MV-4-11 (cell line): Measurements from ENCODE around the gene ABCF1.

Source experiments
- DNase-seq: peaks from one replicate; lab custom pipeline; 2025; lab: John Stamatoyannopoulos, UW

Gene ABCF1

GRCh38 chr6:30601815-30602641 lies 30.8 kb downstream of the ABCF1 start:
- DNase-seq = no peak

DNA sequence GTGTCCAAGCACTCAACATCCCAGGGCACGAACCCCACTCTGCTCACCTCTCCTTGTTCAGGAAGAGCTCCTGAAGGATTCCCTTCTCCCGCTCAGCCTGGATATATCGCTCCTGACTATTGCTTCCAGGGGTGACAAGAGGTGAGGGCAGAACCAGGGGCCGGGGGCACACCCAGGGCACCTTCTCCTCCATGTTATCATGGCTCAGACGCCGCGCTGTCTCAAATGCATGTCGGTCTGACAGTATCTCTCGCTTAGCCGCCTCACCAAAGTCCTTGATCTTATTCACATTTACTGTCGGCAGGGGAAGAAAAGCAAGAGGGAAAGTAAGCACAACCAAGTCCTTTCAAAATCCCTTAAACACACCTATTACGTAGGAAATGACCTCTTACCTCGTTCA lies 32.7 kb downstream of the ABCF1 start:
- no peak for DNase-seq

- no peak for DNase-seq
These were observed 38.8 kb downstream of the ABCF1 start for GRCh38 chr6:30610065-30610464.

GRCh38 chr6:30611150-30611855 lies 40.1 kb downstream of the ABCF1 start:
- DNase-seq = no peak

- DNase-seq = no peak
These were observed 40.6 kb downstream of the ABCF1 start for GRCh38 chr6:30611856-30612194.

DNA sequence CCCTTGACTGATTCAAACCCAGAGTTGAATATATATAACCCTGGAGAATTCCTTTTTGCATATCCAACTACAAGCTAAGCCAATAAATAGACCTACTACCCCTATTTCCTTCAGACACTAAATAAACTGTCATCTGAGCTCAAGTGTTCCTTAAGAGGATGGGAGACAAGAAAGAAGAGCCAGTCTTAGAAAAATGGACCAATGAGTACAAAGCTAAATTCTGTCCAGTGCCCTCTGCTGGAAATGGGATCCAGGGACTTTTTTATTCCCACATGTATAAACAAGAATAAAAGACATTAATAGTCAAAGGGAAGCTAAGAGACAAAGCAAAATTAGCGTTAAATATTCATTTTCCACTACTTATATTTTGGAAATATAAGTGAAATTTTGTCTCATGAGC lies 41.0 kb downstream of the ABCF1 start:
- DNase-seq = peak; percentile 20

GRCh38 chr6:30612687-30613248 lies 41.5 kb downstream of the ABCF1 start:
- DNase-seq = peak; percentile 16

DNA sequence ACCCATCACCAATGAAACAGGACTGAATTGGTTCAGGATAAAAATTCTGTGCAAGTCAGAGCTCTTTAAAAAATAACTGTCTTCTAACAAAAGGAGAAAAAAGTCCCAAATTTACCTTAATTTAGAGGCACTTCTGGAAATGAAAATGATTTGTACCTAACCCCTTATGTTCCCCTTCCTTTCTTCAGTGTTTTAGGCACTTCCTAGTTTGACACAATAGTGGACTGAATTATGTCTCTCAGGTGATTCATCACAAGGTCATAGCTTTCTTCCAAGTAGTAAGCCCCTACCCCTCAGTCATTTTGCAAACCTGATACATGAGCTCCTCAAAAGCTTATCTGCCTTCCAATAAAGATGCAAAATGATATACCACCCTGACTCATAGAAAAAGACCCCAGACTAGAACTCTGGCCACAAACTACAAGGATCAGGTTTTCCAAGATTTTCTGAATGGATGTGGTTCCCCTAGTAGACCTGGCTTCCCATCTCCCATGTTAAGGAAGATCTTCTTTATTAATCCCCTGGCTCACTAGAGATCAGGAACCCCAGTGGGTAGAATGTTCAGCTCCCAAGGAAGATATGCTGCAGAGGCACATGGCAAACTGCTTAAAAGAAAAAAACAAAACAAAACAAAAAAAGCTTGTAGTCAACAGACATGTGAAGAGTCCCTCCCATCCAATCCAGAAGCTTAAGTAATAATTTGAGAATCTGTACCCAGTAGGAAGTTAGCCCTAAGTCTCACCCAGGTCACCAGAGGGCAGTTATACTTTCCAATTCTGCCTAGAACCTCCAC lies 42.2 kb downstream of the ABCF1 start:
- DNase-seq = peak; percentile 14

DNA sequence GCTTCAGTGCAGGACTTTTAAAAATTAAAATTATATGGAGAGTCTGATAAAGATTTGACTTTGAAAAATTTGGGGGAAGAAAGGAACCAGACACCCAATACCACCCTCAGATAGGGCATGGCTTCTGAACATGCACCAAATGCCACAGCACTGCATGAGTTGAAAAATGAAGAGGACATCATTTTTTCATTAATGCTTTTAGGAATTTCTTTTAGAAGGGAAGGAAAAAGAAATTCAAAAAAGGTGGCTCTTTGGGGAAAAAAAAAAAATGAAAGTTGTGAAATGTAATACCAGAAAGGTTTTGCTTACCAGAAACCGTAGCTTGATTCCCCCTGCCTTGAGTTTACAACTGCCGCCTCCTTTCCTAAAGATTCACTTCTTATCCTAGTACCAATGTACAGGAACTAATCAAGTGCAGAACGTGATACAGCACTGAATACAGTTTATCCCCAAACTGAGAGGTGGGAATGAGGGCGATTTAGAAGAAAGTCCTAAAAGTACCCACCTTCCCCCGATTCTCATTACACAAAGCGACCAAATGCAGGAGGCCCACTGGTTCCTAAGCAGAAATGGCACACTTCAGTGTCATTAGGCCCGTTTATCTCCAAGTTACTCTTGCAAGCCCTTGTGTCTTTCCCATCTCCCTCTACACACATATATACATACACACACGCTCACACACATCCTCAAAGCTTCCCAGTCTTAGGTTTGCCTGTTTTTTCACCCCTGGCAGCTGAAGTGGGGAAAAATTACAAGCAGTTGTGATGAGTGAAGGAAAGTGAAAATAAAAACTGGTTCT lies 43.0 kb downstream of the ABCF1 start:
- DNase-seq = no peak

DNA sequence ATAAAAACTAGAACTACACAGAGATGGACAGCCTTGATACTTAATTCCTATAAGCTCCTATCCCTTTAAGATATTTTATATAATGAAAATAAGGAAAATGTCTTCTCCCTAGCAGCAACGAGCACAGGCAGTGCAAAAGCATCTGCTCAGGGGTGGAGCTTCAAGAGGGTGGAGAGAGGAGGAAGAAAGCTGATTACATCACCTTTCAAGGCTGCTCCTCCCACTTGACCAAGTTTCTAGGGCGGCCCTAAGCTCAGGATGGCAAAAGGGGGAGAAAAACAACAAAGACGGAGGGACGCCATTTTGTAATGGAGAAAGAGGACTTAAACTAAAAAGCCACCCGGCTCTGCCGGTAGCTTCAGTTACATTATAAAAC lies 43.6 kb downstream of the ABCF1 start:
- peak; percentile 97 for DNase-seq

DNA sequence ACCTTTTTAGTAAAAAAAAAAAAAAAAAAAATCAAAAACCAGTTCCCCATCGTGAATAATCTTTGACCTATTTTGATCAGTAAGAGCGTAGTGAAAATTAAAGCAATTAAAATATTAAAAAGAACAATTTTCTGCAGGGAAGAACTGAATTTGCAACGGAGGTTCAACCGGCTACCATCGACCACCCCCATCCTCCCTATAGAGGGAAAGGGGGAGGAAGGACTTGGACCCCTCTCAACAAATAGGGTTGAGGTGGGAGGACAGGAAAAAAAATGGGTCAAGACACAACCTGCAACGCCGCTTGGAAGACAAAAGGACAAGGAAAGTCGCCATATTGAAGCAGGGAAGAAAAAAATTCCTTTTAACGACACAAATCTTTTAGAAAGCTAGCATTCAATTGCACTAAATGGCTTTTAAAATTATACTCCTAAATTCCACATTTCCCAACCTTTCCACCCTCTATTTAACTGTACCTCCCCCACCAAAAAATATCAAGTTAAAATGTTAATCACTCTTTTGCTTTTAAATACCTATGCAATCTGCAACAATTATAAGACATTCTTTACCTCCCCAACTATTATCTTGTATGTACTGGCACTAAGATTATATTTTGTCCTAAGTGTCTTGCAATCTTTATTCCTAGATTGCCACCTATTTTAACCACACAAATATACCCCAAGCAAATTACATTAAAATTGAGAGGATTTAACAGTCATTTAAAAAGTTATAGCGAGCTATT lies 44.1 kb downstream of the ABCF1 start:
- peak; percentile 82 for DNase-seq

- DNase-seq = peak; percentile 47
These were observed 44.9 kb downstream of the ABCF1 start for GRCh38 chr6:30615958-30616810.

DNA sequence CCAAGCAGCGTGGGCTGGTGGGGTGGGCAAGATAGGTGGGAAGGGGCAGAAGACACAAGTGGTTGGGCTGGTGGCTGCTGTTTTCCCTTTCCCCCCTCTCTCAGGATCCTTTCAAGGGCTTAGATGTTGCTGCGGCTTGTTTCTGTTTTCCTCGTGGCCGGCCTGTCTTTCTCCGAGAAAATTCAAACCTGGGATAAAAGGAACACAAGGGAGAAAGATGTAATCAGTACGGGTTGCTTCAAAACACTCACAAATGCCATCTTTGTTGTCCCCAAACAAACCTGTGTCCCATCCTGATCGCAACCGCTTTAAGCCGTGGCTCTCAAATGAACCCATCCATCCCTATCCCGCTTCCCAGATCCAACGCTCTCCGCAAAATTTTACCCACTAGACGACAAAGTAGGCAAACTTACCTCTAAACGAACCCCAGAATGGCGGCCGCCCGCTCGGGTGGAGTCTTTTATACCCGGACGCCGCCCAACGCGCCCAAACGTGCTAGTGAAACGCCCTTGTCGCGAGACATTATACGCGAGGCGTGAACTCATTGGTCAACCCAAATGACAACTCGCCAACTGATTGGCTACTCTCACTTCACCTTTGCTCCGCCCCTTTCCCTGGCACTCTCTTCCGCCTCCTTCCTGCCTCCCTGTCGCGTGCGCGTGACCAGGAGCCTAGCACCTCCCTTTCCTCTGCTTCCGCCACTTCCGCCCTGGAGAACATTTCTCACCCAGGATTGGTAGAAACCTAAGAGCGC lies 45.7 kb downstream of the ABCF1 start, which contains the start of gene PPP1R10:
TSS of gene PPP1R10 (minus strand) at position 433 of the 754 bp plus-strand sequence. CDS start 7,299 bp downstream, outside the sequence.
- peak; percentile 100 for DNase-seq

DNA sequence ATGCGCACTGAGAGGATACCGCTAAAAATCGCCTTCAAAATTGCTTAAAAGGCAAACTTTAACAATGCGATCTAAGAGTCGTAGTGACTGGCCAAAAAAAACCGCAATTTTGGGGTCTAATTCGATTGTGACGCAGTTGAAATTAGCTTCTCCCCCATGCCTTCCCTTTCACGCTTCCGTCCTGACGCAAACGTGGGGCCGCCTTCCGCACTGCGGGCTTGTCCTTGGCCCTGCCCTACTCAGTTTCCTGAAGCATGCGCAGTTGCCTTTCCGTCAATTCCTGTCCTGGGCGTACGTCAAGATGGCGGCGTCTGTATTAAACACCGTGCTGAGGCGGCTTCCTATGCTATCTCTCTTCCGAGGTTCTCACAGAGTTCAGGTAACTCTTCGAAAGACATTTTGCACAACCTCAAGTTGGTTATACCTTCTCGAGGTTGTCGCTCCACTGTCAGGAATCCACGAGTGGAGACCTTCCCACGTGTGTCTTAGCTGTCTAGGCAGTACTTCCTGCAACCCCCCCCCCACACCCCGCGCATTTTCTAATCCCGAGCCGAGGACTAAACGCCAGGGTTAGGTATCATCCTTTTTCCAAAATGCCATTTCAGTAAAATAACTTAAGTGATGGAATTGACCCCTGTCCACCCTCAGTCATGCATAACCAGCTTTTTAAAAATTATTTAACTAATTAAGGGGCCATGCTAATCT lies 46.5 kb downstream of the ABCF1 start, which contains the start of gene MRPS18B:
TSS of gene MRPS18B (plus strand) at position 276 of the 705 bp plus-strand sequence. CDS start at position 302, 26 bp downstream.
- peak; percentile 97 for DNase-seq

DNA sequence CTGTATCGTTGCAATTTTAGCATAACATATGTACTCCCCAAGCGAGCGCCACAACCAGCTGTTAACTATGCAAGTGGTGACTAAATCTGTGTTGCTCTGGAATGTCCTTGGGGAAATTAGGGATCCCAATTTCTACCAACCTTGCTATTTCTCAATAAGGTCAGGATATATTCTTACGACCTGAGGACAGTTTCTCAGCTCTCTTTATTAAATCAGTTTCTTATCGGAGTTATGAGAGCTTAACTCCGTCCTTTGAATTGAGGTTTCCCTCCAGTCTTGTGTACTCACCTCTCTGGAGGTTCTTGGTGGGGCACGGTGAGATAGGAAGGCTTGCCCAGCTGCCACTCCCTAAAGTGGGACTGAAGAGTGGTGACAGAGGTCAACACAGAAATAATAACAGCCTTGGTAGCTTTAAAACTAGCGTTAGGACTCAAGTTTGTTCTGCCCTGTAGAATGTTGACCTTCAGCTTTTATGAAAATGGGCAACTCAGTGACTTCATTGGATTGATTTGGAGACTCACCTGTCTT lies 47.1 kb downstream of the ABCF1 start:
- no peak for DNase-seq

DNA sequence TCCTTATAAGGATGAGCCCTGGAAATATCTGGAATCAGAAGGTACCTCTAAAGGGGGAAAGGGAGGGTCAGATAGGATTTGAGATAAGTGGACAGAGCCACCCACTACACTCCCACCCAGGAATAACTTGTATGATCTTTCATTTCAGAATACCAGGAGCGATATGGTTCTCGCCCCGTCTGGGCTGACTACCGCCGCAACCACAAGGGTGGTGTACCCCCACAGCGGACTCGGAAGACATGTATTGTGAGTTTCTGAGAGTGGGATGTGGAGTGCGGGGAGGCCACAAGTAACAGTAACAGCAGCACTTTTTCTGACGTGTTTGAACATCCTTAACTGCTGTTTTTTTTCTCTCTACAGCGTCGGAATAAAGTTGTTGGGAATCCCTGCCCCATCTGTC lies 48.3 kb downstream of the ABCF1 start:
- DNase-seq = no peak

GRCh38 chr6:30625511-30625910 lies 54.3 kb downstream of the ABCF1 start:
- DNase-seq = no peak
